ENCODE measurements around the gene ZG16.

The ZG16 gene

DNA sequence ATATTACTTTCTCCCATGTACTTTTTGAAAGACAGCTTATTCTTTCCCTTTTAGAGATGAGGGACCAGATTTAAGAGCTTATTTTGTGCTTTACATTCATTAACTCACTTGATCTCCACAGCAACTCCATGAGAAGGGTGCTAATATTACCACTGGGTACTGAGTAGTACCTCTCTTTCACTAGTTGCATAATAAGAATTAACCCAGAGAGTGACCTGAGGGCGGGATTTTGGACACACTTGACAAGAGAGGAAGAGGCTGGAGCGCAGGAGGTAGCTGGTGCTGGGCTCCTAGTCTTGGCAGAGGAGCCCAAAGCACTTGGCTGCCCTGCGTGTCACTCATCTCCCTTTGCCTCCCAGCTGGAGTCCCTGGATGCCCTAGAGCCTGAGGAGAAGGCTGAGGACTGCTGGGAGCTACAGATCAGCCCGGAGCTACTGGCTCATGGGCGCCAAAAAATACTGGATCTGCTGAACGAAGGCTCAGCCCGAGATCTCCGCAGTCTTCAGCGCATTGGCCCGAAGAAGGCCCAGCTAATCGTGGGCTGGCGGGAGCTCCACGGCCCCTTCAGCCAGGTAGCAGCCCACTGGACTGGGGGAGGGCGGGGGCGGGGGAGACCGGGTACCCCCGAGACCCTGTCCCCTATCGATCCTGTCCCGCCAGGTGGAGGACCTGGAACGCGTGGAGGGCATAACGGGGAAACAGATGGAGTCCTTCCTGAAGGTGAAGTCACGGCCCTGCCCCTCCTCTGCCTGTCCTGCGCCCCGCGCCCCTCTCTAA lies 26.6 kb downstream of the ZG16 start:
- H3K27me3 ChIP-seq (ENCODE audit: insufficient read depth, low read length, poor library complexity) = no peaks in the 10 kb centered on the region
- H3K36me3 ChIP-seq (ENCODE audit: insufficient read depth, low read length) = peaks cover 79% of the 10 kb centered on the region
- H3K79me2 ChIP-seq (ENCODE audit: insufficient read depth, low read length) = peaks cover 44% of the 10 kb centered on the region
- H3K4me3 ChIP-seq (ENCODE audit: low read depth in 1 of 2, low read length in 2 of 2) = peak overlapping the region; percentile 54 to 78; a peak in 3 of 4 replicates
- peak overlapping the region; percentile 99 for H3K27ac ChIP-seq (ENCODE audit: low read length)
- peak overlapping the region; percentile 87 for H3K9ac ChIP-seq (ENCODE audit: low read depth, low read length)
- peak overlapping the region; percentile 86 for H3K4me2 ChIP-seq (ENCODE audit: insufficient read depth, low read length)
- TF ChIP-seq EZH2 (IDR thresholded peaks at IDR 0.05; ENCODE audit: borderline replicate concordance, low read depth, low read length, severe bottlenecking) = no peak
- TF ChIP-seq, protein P1, sequence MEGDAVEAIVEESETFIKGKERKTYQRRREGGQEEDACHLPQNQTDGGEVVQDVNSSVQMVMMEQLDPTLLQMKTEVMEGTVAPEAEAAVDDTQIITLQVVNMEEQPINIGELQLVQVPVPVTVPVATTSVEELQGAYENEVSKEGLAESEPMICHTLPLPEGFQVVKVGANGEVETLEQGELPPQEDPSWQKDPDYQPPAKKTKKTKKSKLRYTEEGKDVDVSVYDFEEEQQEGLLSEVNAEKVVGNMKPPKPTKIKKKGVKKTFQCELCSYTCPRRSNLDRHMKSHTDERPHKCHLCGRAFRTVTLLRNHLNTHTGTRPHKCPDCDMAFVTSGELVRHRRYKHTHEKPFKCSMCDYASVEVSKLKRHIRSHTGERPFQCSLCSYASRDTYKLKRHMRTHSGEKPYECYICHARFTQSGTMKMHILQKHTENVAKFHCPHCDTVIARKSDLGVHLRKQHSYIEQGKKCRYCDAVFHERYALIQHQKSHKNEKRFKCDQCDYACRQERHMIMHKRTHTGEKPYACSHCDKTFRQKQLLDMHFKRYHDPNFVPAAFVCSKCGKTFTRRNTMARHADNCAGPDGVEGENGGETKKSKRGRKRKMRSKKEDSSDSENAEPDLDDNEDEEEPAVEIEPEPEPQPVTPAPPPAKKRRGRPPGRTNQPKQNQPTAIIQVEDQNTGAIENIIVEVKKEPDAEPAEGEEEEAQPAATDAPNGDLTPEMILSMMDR (IDR thresholded peaks at IDR 0.05; ENCODE audit: borderline replicate concordance, extremely low read depth, low read length, poor library complexity, severe bottlenecking) = no peak
- H2AFZ ChIP-seq (ENCODE audit: low read depth, low read length) = peak overlapping the region; percentile 62
- ATAC-seq (ENCODE audit: insufficient read depth, low read depth) (peak; percentile 15; the same call in 2 of the 3 replicates), DNase-seq (peak; percentile 34)
- H4K20me1 ChIP-seq (ENCODE audit: insufficient read depth, low read length) = peaks cover 24% of the 10 kb centered on the region
- peaks cover 61% of the 10 kb centered on the region for H3K4me1 ChIP-seq (ENCODE audit: insufficient read depth, low read length)
- no peaks in the 10 kb centered on the region for H3K9me3 ChIP-seq (ENCODE audit: insufficient read depth, low read length, severe bottlenecking)

DNA sequence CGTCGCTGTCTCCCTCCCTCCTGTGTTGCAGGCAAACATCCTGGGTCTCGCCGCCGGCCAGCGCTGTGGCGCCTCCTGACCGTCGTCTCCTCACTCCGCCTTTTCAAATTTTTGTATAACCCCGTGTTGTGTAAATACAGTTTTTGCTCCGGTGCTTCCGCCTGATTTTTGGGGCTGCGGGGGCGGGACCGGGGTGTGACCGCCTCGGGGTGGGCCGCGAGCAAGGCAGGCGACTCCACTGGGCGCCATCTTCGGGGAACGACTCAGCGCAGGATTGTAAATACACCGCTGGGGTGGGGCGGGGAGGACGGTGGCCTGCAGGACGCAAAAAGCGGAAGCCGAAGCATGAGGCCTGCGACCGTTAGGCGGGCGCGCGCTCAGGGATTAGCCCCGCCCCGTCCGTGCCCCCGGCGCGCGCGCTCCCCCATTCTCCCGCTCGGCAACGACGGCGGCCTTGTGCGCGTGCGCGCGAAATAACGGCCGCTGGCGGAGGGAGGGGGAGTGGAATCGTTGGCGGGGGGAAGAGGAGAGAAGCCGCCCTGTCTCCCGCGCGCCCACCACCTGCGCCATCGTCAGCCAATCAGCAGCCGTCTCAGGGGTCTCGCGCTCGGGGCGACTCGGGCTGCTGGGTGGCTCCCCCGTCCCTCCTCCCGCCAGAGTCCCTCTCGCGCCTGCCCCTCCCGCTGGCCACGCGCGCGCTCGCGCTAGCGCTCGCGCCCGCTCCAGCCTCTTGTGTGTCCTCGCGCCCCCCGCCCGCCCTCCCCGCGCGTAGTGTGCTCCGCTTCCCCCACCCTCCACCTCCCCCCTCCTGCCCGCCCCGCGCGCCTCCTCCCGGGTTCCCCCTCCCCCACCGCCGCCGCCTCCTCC lies 27.4 kb downstream of the ZG16 start:
- H3K79me2 ChIP-seq (ENCODE audit: insufficient read depth, low read length) = peaks cover 51% of the 10 kb centered on the region
- H3K9ac ChIP-seq (ENCODE audit: low read depth, low read length) = peak overlapping the region; percentile 87
- H3K36me3 ChIP-seq (ENCODE audit: insufficient read depth, low read length) = peaks cover 80% of the 10 kb centered on the region
- peak overlapping the region; percentile 99 for H3K27ac ChIP-seq (ENCODE audit: low read length)
- H3K4me1 ChIP-seq (ENCODE audit: insufficient read depth, low read length) = peaks cover 69% of the 10 kb centered on the region
- H4K20me1 ChIP-seq (ENCODE audit: insufficient read depth, low read length) = peaks cover 32% of the 10 kb centered on the region
- peak overlapping the region; percentile 54 to 78; a peak in 3 of 4 replicates for H3K4me3 ChIP-seq (ENCODE audit: low read depth in 1 of 2, low read length in 2 of 2)
- no peaks in the 10 kb centered on the region for H3K9me3 ChIP-seq (ENCODE audit: insufficient read depth, low read length, severe bottlenecking)
- peak overlapping the region; percentile 62 for H2AFZ ChIP-seq (ENCODE audit: low read depth, low read length)
- peak; percentile 99 for DNase-seq
- no peak for TF ChIP-seq EZH2 (IDR thresholded peaks at IDR 0.05; ENCODE audit: borderline replicate concordance, low read depth, low read length, severe bottlenecking)
- TF ChIP-seq, protein P1 (IDR thresholded peaks at IDR 0.05; ENCODE audit: borderline replicate concordance, extremely low read depth, low read length, poor library complexity, severe bottlenecking) = peak; percentile 22
- H3K4me2 ChIP-seq (ENCODE audit: insufficient read depth, low read length) = peak overlapping the region; percentile 86
- ATAC-seq (ENCODE audit: insufficient read depth, low read depth) = peak; percentile 80
- no peaks in the 10 kb centered on the region for H3K27me3 ChIP-seq (ENCODE audit: insufficient read depth, low read length, poor library complexity)

GRCh38 chr16:29806099-29806579 lies 28.1 kb downstream of the ZG16 start, which contains the start of gene MAZ:
Gene MAZ, plus strand, starts transcription at chr16:29806529. Its CDS starts 173 bp downstream, at chr16:29806702.
- H3K9me3 ChIP-seq (ENCODE audit: insufficient read depth, low read length, severe bottlenecking) = no peaks in the 10 kb centered on the region
- peak within 1 kb of the TSS; percentile 99 for H3K9ac ChIP-seq (ENCODE audit: low read depth, low read length)
- peak within 1 kb of the TSS; percentile 65 to 96 for H3K4me3 ChIP-seq (ENCODE audit: low read depth in 1 of 2, low read length in 2 of 2)
- H3K79me2 ChIP-seq (ENCODE audit: insufficient read depth, low read length) = peaks cover 52% of the 10 kb centered on the region
- DNase-seq (no peak), ATAC-seq (ENCODE audit: insufficient read depth, low read depth) (peak; percentile 13; the same call in 2 of the 3 replicates)
- no peak for TF ChIP-seq EZH2 (IDR thresholded peaks at IDR 0.05; ENCODE audit: borderline replicate concordance, low read depth, low read length, severe bottlenecking)
- TF ChIP-seq, protein P1 (IDR thresholded peaks at IDR 0.05; ENCODE audit: borderline replicate concordance, extremely low read depth, low read length, poor library complexity, severe bottlenecking) = no peak
- peaks cover 36% of the 10 kb centered on the region for H4K20me1 ChIP-seq (ENCODE audit: insufficient read depth, low read length)
- H2AFZ ChIP-seq (ENCODE audit: low read depth, low read length) = 0 out of 2 replicates have a peak within 1 kb of the TSS, but pooled peaks have one; percentile 1
- peaks cover 78% of the 10 kb centered on the region for H3K36me3 ChIP-seq (ENCODE audit: insufficient read depth, low read length)
- peak within 1 kb of the TSS; percentile 99 for H3K27ac ChIP-seq (ENCODE audit: low read length)
- no peaks in the 10 kb centered on the region for H3K27me3 ChIP-seq (ENCODE audit: insufficient read depth, low read length, poor library complexity)
- peak within 1 kb of the TSS; percentile 96 for H3K4me2 ChIP-seq (ENCODE audit: insufficient read depth, low read length)
- peaks cover 75% of the 10 kb centered on the region for H3K4me1 ChIP-seq (ENCODE audit: insufficient read depth, low read length)

Data from DND-41 (cell line).